Cardiac fibroblast (primary cell): ENCODE measurements around the gene DCAF10.

Experiments
- DNase-seq, 2 donors: peaks; one replicate each; pipeline versions ENCODE4 v3.0.0 to v3.0.0-alpha.2; 2010; ENCODE audit warnings: low read depth in 2 of 2
- H3K4me3 ChIP-seq, 2 donors: replicated peaks in 1 of 2; 1 replicate in 1 of 2; 2 replicates in 1 of 2; pipeline ENCODE4 v1.5.1; 2011; ENCODE audit warnings: low read depth in 2 of 2, low read length in 2 of 2, mild to moderate bottlenecking in 2 of 2, moderate library complexity in 1 of 2
- CTCF ChIP-seq: IDR thresholded peaks from one replicate; pipeline ENCODE4 v1.5.1; 2011; ENCODE audit warnings: low read depth, mild to moderate bottlenecking, low read length, inconsistent platforms

The DCAF10 gene

GRCh38 chr9:37914701-37915358, 114.2 kb downstream of the DCAF10 start:
- no peak for DNase-seq
- TF ChIP-seq CTCF = no peak
- H3K4me3 ChIP-seq = no peak overlapping the region

GRCh38 chr9:37915911-37916470, 115.4 kb downstream of the DCAF10 start:
- no peak for DNase-seq
- no peak overlapping the region for H3K4me3 ChIP-seq
- no peak for TF ChIP-seq CTCF

- peak; percentile 31 to 44 for DNase-seq
- no peak for TF ChIP-seq CTCF
- H3K4me3 ChIP-seq = no peak overlapping the region
Measured at GRCh38 chr9:37916471-37917312, 116.1 kb downstream of the DCAF10 start.
